K562 (cell line): ENCODE data around the gene TNN. TPM values are rescaled to one million over a fixed set of nuclear protein-coding genes. Genes with fewer than 3 reads are reported as not detected.

ENCODE experiments used
- ATAC-seq: fragments of 200-7000 bp; cut with Tn5 transposase; 3 replicates; pipeline ENCODE4 v1.9.1; 2020; ENCODE audit warnings: moderate library complexity
- BruUV-seq: library from RNA; stranded (reverse); fragments of 400-500 nt; replicated peaks from 2 replicates; lab custom pipeline; 2021; lab: Mats Ljungman, UMichigan
- CTCF ChIA-PET: fragments of 300-600 bp; formaldehyde crosslinking; extraction: SDS; loops from one replicate; lab custom pipeline; 2021; ENCODE audit warnings: low intra/inter-chr PET ratio; lab: Yijun Ruan, JAX
- POLR2A ChIA-PET: fragments of 300-600, 350-650 bp; sonication (Branson Sonifier 250); formaldehyde crosslinking; extraction: SDS; loops from one replicate; lab custom pipeline; 2021; ENCODE audit warnings: antibody characterized with exemption, inconsistent platforms; lab: Yijun Ruan, JAX
- DNase-seq, 4 experiments: peaks; one replicate each; pipeline versions ENCODE4 v3.0.0 to v3.0.0-alpha.2; 2011 to 2018; ENCODE audit warnings: low spot score in 3 of 4, mixed read lengths in 3 of 4; ENCODE audit errors: extremely low read depth in 1 of 4
- FAIRE-seq: peaks from 2 replicates; lab custom pipeline; 2011; peaks lifted over from hg19 to GRCh38; lab: Jason Lieb, UNC
- H2AFZ ChIP-seq: 2 replicates; pipeline ENCODE4 v1.6.0; 2011; ENCODE audit warnings: low read depth, low read length, control low read depth, inconsistent platforms
- H3K27ac ChIP-seq: fragments of 200-600 bp; 3 replicates; pipeline ENCODE4 v1.8.0; 2011; ENCODE audit warnings: low read depth, mild to moderate bottlenecking, control low read depth, inconsistent platforms, low read length, moderate library complexity, mixed read lengths; ENCODE audit errors: extremely low read depth
- H3K27me3 ChIP-seq, 2 experiments: fragments of 300-600 bp in 1 of 2; 2 replicates in 1 of 2; 3 replicates in 1 of 2; pipeline versions ENCODE4 v1.6.0 to v1.8.0; 2011; ENCODE audit warnings: inconsistent platforms in 2 of 2, low read length in 2 of 2, mild to moderate bottlenecking in 1 of 2, mixed read lengths in 1 of 2, moderate library complexity in 1 of 2; ENCODE audit not compliant: control insufficient read depth in 2 of 2, insufficient read depth in 2 of 2
- H3K36me3 ChIP-seq: fragments of 300-600 bp; 3 replicates; pipeline ENCODE4 v1.8.0; 2011; ENCODE audit warnings: mild to moderate bottlenecking, low read length, inconsistent platforms; ENCODE audit not compliant: control insufficient read depth, insufficient read depth
- H3K4me1 ChIP-seq, 2 experiments: fragments of 200-600 bp in 1 of 2; replicated peaks in 1 of 2; 2 replicates in 1 of 2; 3 replicates in 1 of 2; pipeline versions ENCODE4 v1.5.1 to v1.8.0; 2011; ENCODE audit warnings: inconsistent platforms in 2 of 2, low read length in 2 of 2, mild to moderate bottlenecking in 1 of 2, mixed read lengths in 1 of 2, moderate library complexity in 1 of 2; ENCODE audit not compliant: control insufficient read depth in 2 of 2, insufficient read depth in 2 of 2
- H3K4me2 ChIP-seq: 2 replicates; pipeline ENCODE4 v1.6.1; 2011; ENCODE audit warnings: low read length, control low read depth, inconsistent platforms, mixed read lengths; ENCODE audit not compliant: insufficient read depth
- H3K4me3 ChIP-seq: fragments of 200-600 bp; sonication (generic), shearing (Covaris generic); 2 replicates; pipeline ENCODE4 v1.5.1; 2016; ENCODE audit warnings: control low read depth, inconsistent platforms
- H3K79me2 ChIP-seq: fragments of 200-600 bp; 3 replicates; pipeline ENCODE4 v1.8.0; 2011; ENCODE audit warnings: low read length, inconsistent platforms; ENCODE audit not compliant: control insufficient read depth, insufficient read depth
- H3K9ac ChIP-seq, 2 experiments: 2 replicates each; pipeline versions ENCODE4 v1.6.0 to v1.6.1; 2011; ENCODE audit warnings: low read depth in 2 of 2, low read length in 2 of 2, control low read depth in 1 of 2, inconsistent platforms in 1 of 2, mild to moderate bottlenecking in 1 of 2, mixed read lengths in 1 of 2; ENCODE audit not compliant: insufficient read depth in 1 of 2
- H3K9me1 ChIP-seq: one replicate; pipeline ENCODE4 v1.6.0; 2011; ENCODE audit warnings: inconsistent platforms, mild to moderate bottlenecking, low read length, moderate library complexity; ENCODE audit not compliant: control insufficient read depth, insufficient read depth
- H3K9me3 ChIP-seq: replicated peaks from 2 replicates; pipeline ENCODE4 v1.5.1; 2011; ENCODE audit warnings: low read depth, low read length, inconsistent platforms; ENCODE audit not compliant: control insufficient read depth, insufficient read depth
- H4K20me1 ChIP-seq: replicated peaks from 2 replicates; pipeline ENCODE4 v1.6.1; 2011; ENCODE audit warnings: low read length, inconsistent platforms, mixed read lengths; ENCODE audit not compliant: control insufficient read depth, insufficient read depth
- CBX5 ChIP-seq: IDR thresholded peaks from 2 replicates; pipeline ENCODE4 v1.6.1; 2014; ENCODE audit warnings: low read depth, borderline replicate concordance
- CTBP1 ChIP-seq: fragments of 450-650 bp; IDR thresholded peaks from 2 replicates; pipeline ENCODE4 v1.6.1; 2016; ENCODE audit warnings: borderline replicate concordance
- ETV1 ChIP-seq: fragments of 450-650 bp; conservative IDR thresholded peaks from 2 replicates; pipeline ENCODE4 v1.6.1; 2016; ENCODE audit warnings: missing genetic modification characterization, control low read depth, low read depth, missing compliant biosample characterization
- IFI16 ChIP-seq: fragments of 250-450 bp; sonication (Bioruptor Pico); IDR thresholded peaks from 2 replicates; pipeline ENCODE4 v2.1.2; 2022; ENCODE audit warnings: mild to moderate bottlenecking, inconsistent platforms
- KAT2B ChIP-seq: IDR thresholded peaks from one replicate; pipeline ENCODE4 v1.6.1; 2012; ENCODE audit warnings: low read depth, mild to moderate bottlenecking, control low read depth, inconsistent platforms, low read length, moderate library complexity
- LEF1 ChIP-seq: fragments of 450-650 bp; IDR thresholded peaks from 2 replicates; pipeline ENCODE4 v1.6.1; 2016; ENCODE audit warnings: mild to moderate bottlenecking
- U2AF1 ChIP-seq: fragments of 200-400 bp; formaldehyde crosslinking; optimal IDR thresholded peaks from 2 replicates; pipeline ENCODE3; 2017; ENCODE audit warnings: mild to moderate bottlenecking, low read depth, low read length, moderate library complexity
- U2AF2 ChIP-seq: fragments of 200-400 bp; formaldehyde crosslinking; optimal IDR thresholded peaks from 2 replicates; pipeline ENCODE3; 2017; ENCODE audit warnings: low read depth, mild to moderate bottlenecking, low read length
- ZNF274 ChIP-seq: IDR thresholded peaks from 2 replicates; pipeline ENCODE4 v1.6.1; 2011; ENCODE audit warnings: low read depth, mild to moderate bottlenecking, low read length, moderate library complexity, borderline replicate concordance
- WGBS: fragments of 100-300 bp; shearing (Covaris generic); methylation state at CpG from one replicate; pipeline ENCODE4 v1.1.6; 2016; ENCODE audit warnings: low coverage, mixed read lengths; ENCODE audit not compliant: insufficient coverage; ENCODE audit errors: missing lambda C conversion rate; 5-methylcytosine and 5-hydroxymethylcytosine counted together
- in situ Hi-C: fragments of 300-500 bp; cut with MboI; formaldehyde crosslinking; loops from 4 replicates; pipeline ENCODE4 v1.15.0; 2018; ENCODE audit warnings: inconsistent platforms, mixed read lengths
- intact Hi-C: fragments of 100-400 bp; cut with micrococcal nuclease; formaldehyde crosslinking; loops from 2 replicates; pipeline ENCODE4 v1.14.2; 2022
- polyA plus RNA-seq, 8 experiments: library from polyadenylated mRNA; depleted of rRNA in 4 of 8; stranded (reverse) in 5 of 8; unstranded in 3 of 8; fragments of >200 nt; fragmentation: Nextera tagmentation in 2 of 8; fragmentation: Illumina TruSeq in 1 of 8; extraction: Ambion mirVana in 2 of 8; extraction: Trizol in 1 of 8; gene quantifications; 2 replicates each; pipeline versions ENCODE4 v1.2.1 to v1.2.3, GENCODE V29; 2011 to 2014; ENCODE audit warnings: inconsistent platforms in 1 of 8, missing spikeins in 1 of 8
- total RNA-seq, 7 experiments: library from RNA; depleted of rRNA in 6 of 7; stranded (reverse); fragments of >200 nt in 6 of 7; fragmentation: Illumina TruSeq in 2 of 7; extraction: Trizol in 2 of 7; gene quantifications; 2 replicates each; pipeline versions ENCODE4 v1.2.1 to v1.2.3, GENCODE V29; 2011 to 2021; ENCODE audit warnings: low replicate concordance in 1 of 7
- TF ChIP-seq, protein P1 (sequence below): fragments of 450-650 bp; IDR thresholded peaks from 2 replicates; pipeline ENCODE4 v1.6.1; 2018; ENCODE audit warnings: mild to moderate bottlenecking, low read depth; ENCODE audit not compliant: partially characterized antibody
- TF ChIP-seq, protein P2 (sequence below), 2 experiments: fragments of 450-650 bp; formaldehyde crosslinking in 1 of 2; IDR thresholded peaks; 2 replicates each; pipeline versions ENCODE4 v1.4.0 to v1.6.1; 2014 to 2020; ENCODE audit warnings: mild to moderate bottlenecking in 2 of 2, borderline replicate concordance in 1 of 2, low read depth in 1 of 2

TNN gene
- total and polyA plus RNA-seq, 9 of the 15 experiments (the other 6 are each of a cell fraction or from before 2014, with no cell fraction given), result 0.01 to 0.09 (median 0.07) TPM; not detected in 4

DNA sequence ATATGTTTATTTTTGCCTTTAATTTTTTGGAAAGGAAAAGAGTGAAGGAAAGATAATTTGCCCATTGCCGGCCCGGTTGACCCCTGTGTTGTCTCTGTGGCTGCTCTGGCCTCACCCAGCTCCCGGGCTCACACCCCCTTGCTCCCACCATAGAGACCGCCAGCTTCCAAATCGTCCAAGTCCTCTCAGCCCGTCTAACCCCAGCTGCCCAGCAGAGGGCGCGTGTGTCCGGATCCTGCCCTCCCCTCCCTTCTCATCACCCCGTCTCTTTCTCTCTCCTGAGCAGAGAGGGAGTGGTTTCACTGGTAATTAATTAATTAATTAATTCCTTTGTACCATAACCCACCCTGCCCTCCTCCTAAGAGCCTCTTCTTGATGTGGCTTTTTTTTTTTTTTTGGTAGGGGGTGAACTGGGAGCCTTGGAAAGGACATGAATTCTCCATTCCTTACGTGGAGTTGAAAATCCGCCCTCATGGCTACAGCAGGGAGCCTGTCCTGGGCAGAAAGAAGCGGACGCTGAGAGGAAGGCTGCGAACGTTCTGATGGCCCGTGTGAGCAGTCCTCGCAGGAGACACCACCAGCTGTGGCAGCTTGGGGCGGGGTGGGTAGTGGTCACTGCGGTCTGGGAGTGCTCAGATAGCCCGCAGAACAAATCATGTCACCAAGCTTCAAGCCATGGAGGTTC lies 79.0 kb downstream of the TNN start:
- no peaks in the 10 kb centered on the region for H3K36me3 ChIP-seq
- no peaks in the 10 kb centered on the region for H3K79me2 ChIP-seq
- H3K9me1 ChIP-seq, result no peaks in the 10 kb centered on the region
- no peak overlapping the region; the same call in 1 of the 2 replicates for H3K4me2 ChIP-seq
- no TSS peak for BruUV-seq
- intact Hi-C loops, result loop anchor here (1.0 kb wide), 1 partner anchor 117 kb away; no protein-coding TSS in a partner anchor
- DNase-seq, result peak; percentile 83 to 89 (median 86)
- FAIRE-seq, result peak; percentile 81
- H3K9ac ChIP-seq, result peak overlapping the region in 1 of 2 experiments; percentile 76; a peak in 2 of 4 replicates
- ATAC-seq, result peak; percentile 98
- 11% methylated on average over 21 of the region's 21 CpGs for WGBS
- ChIA-PET POLR2A (interaction anchor here (0.6 to 1.9 kb wide), 7 partner anchors 8 to 171 kb away, joined by 3 to 6 read pairs (median 3); partner anchors contain the start of gene MRPS14), CTCF (interaction anchor here (0.6 to 2.4 kb wide), 3 partner anchors 75 to 173 kb away, joined by 3 to 9 read pairs (median 8); no protein-coding TSS in a partner anchor)
- no peak overlapping the region for H3K4me3 ChIP-seq
- peaks cover 0 to 5% of the 10 kb centered on the region in 2 experiments; a peak in 1 of 5 replicates for H3K4me1 ChIP-seq
- H3K9me3 ChIP-seq, result no peaks in the 10 kb centered on the region
- H3K27ac ChIP-seq, result no peak overlapping the region
- peaks cover 15 to 55% of the 10 kb centered on the region in 2 experiments for H3K27me3 ChIP-seq
- no peaks in the 10 kb centered on the region for H4K20me1 ChIP-seq
- in situ Hi-C loops, result loop anchor here (5.0 kb wide), 1 partner anchor 176 kb away; no protein-coding TSS in a partner anchor
- no peak overlapping the region for H2AFZ ChIP-seq
- TF ChIP-seq, protein P1, sequence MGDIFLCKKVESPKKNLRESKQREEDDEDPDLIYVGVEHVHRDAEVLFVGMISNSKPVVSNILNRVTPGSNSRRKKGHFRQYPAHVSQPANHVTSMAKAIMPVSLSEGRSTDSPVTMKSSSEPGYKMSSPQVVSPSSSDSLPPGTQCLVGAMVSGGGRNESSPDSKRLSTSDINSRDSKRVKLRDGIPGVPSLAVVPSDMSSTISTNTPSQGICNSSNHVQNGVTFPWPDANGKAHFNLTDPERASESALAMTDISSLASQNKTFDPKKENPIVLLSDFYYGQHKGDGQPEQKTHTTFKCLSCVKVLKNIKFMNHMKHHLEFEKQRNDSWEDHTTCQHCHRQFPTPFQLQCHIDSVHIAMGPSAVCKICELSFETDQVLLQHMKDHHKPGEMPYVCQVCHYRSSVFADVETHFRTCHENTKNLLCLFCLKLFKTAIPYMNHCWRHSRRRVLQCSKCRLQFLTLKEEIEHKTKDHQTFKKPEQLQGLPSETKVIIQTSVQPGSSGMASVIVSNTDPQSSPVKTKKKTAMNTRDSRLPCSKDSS, result no peak
- TF ChIP-seq ETV1, result peak; percentile 67
- TF ChIP-seq ZNF274, result no peak
- no peak for TF ChIP-seq CTBP1
- TF ChIP-seq IFI16 (CRISPR knock-in tag), result no peak
- TF ChIP-seq U2AF2, result no peak
- no peak for TF ChIP-seq CBX5
- TF ChIP-seq, protein P2, sequence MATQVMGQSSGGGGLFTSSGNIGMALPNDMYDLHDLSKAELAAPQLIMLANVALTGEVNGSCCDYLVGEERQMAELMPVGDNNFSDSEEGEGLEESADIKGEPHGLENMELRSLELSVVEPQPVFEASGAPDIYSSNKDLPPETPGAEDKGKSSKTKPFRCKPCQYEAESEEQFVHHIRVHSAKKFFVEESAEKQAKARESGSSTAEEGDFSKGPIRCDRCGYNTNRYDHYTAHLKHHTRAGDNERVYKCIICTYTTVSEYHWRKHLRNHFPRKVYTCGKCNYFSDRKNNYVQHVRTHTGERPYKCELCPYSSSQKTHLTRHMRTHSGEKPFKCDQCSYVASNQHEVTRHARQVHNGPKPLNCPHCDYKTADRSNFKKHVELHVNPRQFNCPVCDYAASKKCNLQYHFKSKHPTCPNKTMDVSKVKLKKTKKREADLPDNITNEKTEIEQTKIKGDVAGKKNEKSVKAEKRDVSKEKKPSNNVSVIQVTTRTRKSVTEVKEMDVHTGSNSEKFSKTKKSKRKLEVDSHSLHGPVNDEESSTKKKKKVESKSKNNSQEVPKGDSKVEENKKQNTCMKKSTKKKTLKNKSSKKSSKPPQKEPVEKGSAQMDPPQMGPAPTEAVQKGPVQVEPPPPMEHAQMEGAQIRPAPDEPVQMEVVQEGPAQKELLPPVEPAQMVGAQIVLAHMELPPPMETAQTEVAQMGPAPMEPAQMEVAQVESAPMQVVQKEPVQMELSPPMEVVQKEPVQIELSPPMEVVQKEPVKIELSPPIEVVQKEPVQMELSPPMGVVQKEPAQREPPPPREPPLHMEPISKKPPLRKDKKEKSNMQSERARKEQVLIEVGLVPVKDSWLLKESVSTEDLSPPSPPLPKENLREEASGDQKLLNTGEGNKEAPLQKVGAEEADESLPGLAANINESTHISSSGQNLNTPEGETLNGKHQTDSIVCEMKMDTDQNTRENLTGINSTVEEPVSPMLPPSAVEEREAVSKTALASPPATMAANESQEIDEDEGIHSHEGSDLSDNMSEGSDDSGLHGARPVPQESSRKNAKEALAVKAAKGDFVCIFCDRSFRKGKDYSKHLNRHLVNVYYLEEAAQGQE (IDR thresholded peaks at IDR 0.05; ENCODE audit: borderline replicate concordance), result peak; percentile 36; the same call in 1 of the 2 replicates
- TF ChIP-seq, protein P2 (CRISPR knock-in tag; IDR thresholded peaks at IDR 0.05; ENCODE audit: low read depth), result no peak
- TF ChIP-seq U2AF1, result no peak
- TF ChIP-seq LEF1, result no peak
- TF ChIP-seq KAT2B, result no peak
